ENCODE results near the gene APCDD1.

Gene APCDD1

DNA sequence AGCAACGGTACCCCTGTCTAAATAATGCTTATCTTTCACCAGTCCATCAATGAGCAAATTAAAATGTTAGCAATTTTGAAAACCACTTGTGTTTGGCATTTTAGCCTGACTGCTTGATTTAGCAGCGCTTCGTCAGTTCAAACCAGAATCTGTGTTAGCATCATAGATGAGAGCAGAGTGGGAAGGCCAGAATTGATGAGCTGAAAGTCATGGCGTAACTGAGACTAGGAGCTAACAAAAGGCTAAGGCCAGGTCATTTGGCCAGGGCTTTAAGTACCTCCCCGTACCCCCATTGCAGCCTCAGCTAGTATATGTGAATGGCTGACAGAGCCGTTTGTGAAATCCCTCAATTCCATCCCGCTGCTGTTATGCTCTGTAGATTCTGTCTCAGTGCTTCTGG, 16.0 kb downstream of the APCDD1 start:
- Histone ChIP-seq H3K36me3 (no peaks in the 10 kb centered on the region), H3K4me3 (ENCODE audit: low read depth, low read length) (no peak overlapping the region), H3K9me3 (no peaks in the 10 kb centered on the region), H3K27me3 (no peaks in the 10 kb centered on the region; the same call in 1 of the 2 replicates), H3K4me1 (no peaks in the 10 kb centered on the region)
- TF ChIP-seq, protein P1, sequence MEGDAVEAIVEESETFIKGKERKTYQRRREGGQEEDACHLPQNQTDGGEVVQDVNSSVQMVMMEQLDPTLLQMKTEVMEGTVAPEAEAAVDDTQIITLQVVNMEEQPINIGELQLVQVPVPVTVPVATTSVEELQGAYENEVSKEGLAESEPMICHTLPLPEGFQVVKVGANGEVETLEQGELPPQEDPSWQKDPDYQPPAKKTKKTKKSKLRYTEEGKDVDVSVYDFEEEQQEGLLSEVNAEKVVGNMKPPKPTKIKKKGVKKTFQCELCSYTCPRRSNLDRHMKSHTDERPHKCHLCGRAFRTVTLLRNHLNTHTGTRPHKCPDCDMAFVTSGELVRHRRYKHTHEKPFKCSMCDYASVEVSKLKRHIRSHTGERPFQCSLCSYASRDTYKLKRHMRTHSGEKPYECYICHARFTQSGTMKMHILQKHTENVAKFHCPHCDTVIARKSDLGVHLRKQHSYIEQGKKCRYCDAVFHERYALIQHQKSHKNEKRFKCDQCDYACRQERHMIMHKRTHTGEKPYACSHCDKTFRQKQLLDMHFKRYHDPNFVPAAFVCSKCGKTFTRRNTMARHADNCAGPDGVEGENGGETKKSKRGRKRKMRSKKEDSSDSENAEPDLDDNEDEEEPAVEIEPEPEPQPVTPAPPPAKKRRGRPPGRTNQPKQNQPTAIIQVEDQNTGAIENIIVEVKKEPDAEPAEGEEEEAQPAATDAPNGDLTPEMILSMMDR (IDR thresholded peaks at IDR 0.05; ENCODE audit: low read depth, low read length) = no peak
- DNase-seq = no peak

DNA sequence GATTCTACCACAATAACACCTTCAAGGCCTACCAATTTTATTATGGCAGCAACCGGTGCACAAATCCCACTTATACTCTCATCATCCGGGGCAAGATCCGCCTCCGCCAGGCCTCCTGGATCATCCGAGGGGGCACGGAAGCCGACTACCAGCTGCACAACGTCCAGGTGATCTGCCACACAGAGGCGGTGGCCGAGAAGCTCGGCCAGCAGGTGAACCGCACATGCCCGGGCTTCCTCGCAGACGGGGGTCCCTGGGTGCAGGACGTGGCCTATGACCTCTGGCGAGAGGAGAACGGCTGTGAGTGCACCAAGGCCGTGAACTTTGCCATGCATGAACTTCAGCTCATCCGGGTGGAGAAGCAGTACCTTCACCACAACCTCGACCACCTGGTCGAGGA, 17.1 kb downstream of the APCDD1 start:
- H3K9me3 ChIP-seq = no peaks in the 10 kb centered on the region
- TF ChIP-seq, protein P1 (IDR thresholded peaks at IDR 0.05; ENCODE audit: low read depth, low read length) = no peak
- H3K4me3 ChIP-seq (ENCODE audit: low read depth, low read length) = no peak overlapping the region
- DNase-seq = no peak
- no peaks in the 10 kb centered on the region for H3K4me1 ChIP-seq
- no peaks in the 10 kb centered on the region; the same call in 1 of the 2 replicates for H3K27me3 ChIP-seq
- H3K36me3 ChIP-seq = no peaks in the 10 kb centered on the region

DNA sequence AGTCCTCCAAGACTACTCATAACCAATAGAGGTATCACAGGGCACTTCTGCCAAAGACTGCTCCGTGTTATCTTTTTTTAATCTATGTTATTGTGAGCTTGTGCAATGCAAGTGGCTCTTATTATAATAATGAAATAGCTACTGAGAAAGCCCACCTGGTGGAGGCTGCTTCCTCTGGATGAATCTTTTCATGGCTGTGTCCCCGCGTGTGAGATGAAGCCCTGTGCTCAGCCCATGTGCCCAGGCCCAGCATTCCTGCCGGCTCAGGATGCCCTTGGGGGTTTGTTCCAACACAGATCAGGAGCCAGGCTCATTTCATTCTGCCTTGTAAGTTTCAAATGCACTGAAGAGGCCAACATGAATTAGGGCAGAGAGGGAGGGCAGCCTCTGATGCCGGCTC, 18.7 kb downstream of the APCDD1 start:
- no peak overlapping the region for H3K4me3 ChIP-seq (ENCODE audit: low read depth, low read length)
- H3K9me3 ChIP-seq = no peaks in the 10 kb centered on the region
- H3K36me3 ChIP-seq = no peaks in the 10 kb centered on the region
- H3K4me1 ChIP-seq = no peaks in the 10 kb centered on the region
- DNase-seq = no peak
- no peaks in the 10 kb centered on the region; the same call in 1 of the 2 replicates for H3K27me3 ChIP-seq
- TF ChIP-seq, protein P1 (IDR thresholded peaks at IDR 0.05; ENCODE audit: low read depth, low read length) = no peak

DNA sequence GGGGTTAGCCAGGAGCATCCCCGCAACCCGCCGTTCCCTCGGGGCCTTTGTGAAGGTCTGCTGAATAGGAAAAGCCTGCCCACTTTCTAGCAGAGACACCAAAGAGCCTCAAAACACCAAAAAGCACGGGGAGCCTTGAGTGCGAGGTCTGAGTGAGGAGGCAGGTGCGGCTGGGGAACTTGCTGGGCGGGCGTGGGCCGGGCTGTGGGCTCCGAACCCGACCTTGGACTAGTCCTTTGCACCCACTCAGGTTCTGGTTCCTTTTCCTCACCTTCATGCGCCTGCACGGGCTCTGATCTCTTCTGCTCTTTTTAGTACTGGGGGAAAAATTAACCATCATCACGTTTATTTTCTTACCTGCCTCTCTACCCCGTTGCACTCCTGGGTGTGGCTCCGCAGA, 19.9 kb downstream of the APCDD1 start:
- Histone ChIP-seq H3K27me3 (no peaks in the 10 kb centered on the region; the same call in 1 of the 2 replicates), H3K9me3 (no peaks in the 10 kb centered on the region), H3K4me1 (no peaks in the 10 kb centered on the region), H3K36me3 (no peaks in the 10 kb centered on the region), H3K4me3 (ENCODE audit: low read depth, low read length) (no peak overlapping the region)
- TF ChIP-seq, protein P1 (IDR thresholded peaks at IDR 0.05; ENCODE audit: low read depth, low read length) = no peak
- DNase-seq = no peak

DNA sequence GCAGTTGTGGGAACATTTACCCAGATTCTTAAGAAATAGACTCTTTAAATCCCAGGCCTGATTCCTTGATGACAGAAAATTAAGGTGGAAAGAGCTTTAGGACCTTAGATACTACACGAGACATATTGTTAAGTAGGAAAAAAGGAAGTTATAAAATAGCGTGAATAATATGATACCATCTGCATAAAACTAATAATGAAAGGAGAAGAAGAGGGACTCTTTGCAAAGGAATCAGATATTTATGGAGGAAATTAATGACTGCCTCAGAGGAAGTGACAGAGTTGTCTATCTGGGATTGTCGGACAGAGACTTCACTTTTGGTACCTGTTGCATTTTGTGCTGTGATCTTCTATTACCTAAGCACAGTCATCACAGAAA, 20.8 kb downstream of the APCDD1 start:
- Histone ChIP-seq H3K9me3 (no peaks in the 10 kb centered on the region), H3K36me3 (no peaks in the 10 kb centered on the region), H3K4me3 (ENCODE audit: low read depth, low read length) (no peak overlapping the region), H3K27me3 (no peaks in the 10 kb centered on the region; the same call in 1 of the 2 replicates), H3K4me1 (no peaks in the 10 kb centered on the region)
- DNase-seq = no peak
- TF ChIP-seq, protein P1 (IDR thresholded peaks at IDR 0.05; ENCODE audit: low read depth, low read length) = no peak

DNA sequence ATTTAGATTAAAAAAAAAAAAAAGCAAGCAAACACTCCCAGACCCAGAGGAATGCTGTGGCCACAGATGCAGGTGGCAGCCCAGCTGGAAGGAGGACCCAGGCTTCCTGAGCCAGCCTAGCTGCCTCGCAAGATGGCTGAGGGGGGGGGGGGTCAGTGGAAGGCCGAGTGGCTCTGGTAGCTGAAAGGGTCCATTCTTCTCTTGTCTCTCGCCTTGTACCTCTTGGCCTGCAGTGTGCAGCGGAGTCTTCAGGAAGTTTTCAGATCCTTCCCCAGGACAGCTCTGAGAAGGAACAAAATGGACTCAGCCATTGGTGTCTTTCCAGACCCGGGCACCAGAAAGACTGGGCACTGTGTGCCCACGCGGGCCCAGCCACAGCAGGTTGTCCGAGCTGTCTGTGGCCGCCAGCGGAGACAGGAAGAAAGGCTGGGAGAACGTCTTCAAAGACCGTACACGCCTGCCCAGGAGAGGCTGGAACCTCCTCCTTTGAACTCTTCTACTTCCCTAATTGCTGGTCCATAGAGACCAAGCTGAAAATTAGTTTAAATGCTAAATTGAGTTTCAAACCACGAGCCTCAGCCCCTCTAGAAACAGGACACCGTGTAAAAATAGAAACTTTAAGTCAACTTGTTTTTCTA, 21.3 kb downstream of the APCDD1 start:
- no peaks in the 10 kb centered on the region for H3K4me1 ChIP-seq
- H3K36me3 ChIP-seq = no peaks in the 10 kb centered on the region
- H3K27me3 ChIP-seq = no peaks in the 10 kb centered on the region; the same call in 1 of the 2 replicates
- no peak overlapping the region for H3K4me3 ChIP-seq (ENCODE audit: low read depth, low read length)
- H3K9me3 ChIP-seq = no peaks in the 10 kb centered on the region
- DNase-seq = no peak
- TF ChIP-seq, protein P1 (IDR thresholded peaks at IDR 0.05; ENCODE audit: low read depth, low read length) = no peak

Measured in BE2C (cell line).